ENCODE data around the gene DLG5. TPM values are rescaled to one million over a fixed set of nuclear protein-coding genes. Genes with fewer than 3 reads are reported as not detected.
A peak's percentile ranks its signal among the peaks of the same experiment; 100 is the strongest.

The DLG5 gene
- total RNA-seq, 1 donor from 2014 or later, result 22.2 TPM

- H3K79me2 ChIP-seq (ENCODE audit: low read depth), result peaks cover 90% of the 10 kb centered on the region
- no peak overlapping the region for H3K4me3 ChIP-seq
- peaks cover 21% of the 10 kb centered on the region for H3K4me1 ChIP-seq
- H3K9ac ChIP-seq, result no peak overlapping the region
- Mint-ChIP-seq H3K9me3 (no peaks in the 10 kb centered on the region), H3K4me3 (no peak overlapping the region), H3K27ac (peak overlapping the region; percentile 53), H3K4me1 (peaks cover 43% of the 10 kb centered on the region), H3K27me3 (ENCODE audit: insufficient read depth, low read depth) (peaks cover 2% of the 10 kb centered on the region), H3K36me3 (peaks cover 9% of the 10 kb centered on the region)
- H2AFZ ChIP-seq (replicated peaks), result no peak overlapping the region
- peak overlapping the region; percentile 59 for H3K4me2 ChIP-seq
- H3K36me3 ChIP-seq, result no peaks in the 10 kb centered on the region
- TF ChIP-seq EZH2 (IDR thresholded peaks at IDR 0.05) (no peak), CTCF (IDR thresholded peaks at IDR 0.05) (no peak), EZH2phosphoT487 (IDR thresholded peaks at IDR 0.05) (no peak)
- no peaks in the 10 kb centered on the region for H3K9me3 ChIP-seq (ENCODE audit: low read depth)
- no peak for DNase-seq (ENCODE audit: low spot score)
- H3K27ac ChIP-seq, result no peak overlapping the region
- H3K27me3 ChIP-seq, result no peaks in the 10 kb centered on the region
- H3F3A ChIP-seq (ENCODE audit: low read depth), result peaks cover 6% of the 10 kb centered on the region
- H4K20me1 ChIP-seq (ENCODE audit: low read depth), result peaks cover 86% of the 10 kb centered on the region
Measured at GRCh38 chr10:77909021-77909748, 17.4 kb downstream of the DLG5 start.

GRCh38 chr10:77907900-77908717, 18.4 kb downstream of the DLG5 start:
- Mint-ChIP-seq H3K36me3 (peaks cover 15% of the 10 kb centered on the region), H3K27ac (peak overlapping the region; percentile 42), H3K4me3 (no peak overlapping the region), H3K27me3 (ENCODE audit: insufficient read depth, low read depth) (peaks cover 2% of the 10 kb centered on the region), H3K4me1 (peaks cover 41% of the 10 kb centered on the region), H3K9me3 (no peaks in the 10 kb centered on the region)
- H3K9me3 ChIP-seq (ENCODE audit: low read depth), result no peaks in the 10 kb centered on the region
- no peak overlapping the region for H3K27ac ChIP-seq
- H3K9ac ChIP-seq, result no peak overlapping the region
- H2AFZ ChIP-seq (replicated peaks), result no peak overlapping the region
- H3K4me3 ChIP-seq, result no peak overlapping the region
- H3K36me3 ChIP-seq, result no peaks in the 10 kb centered on the region
- no peak overlapping the region for H3K4me2 ChIP-seq
- TF ChIP-seq CTCF (IDR thresholded peaks at IDR 0.05), result peak; percentile 30
- TF ChIP-seq EZH2phosphoT487 (IDR thresholded peaks at IDR 0.05), result no peak
- H3F3A ChIP-seq (ENCODE audit: low read depth), result peaks cover 6% of the 10 kb centered on the region
- peaks cover 90% of the 10 kb centered on the region for H3K79me2 ChIP-seq (ENCODE audit: low read depth)
- DNase-seq (ENCODE audit: low spot score), result no peak
- H3K4me1 ChIP-seq, result peaks cover 21% of the 10 kb centered on the region
- peaks cover 83% of the 10 kb centered on the region for H4K20me1 ChIP-seq (ENCODE audit: low read depth)
- no peaks in the 10 kb centered on the region for H3K27me3 ChIP-seq

GRCh38 chr10:77907462-77907861, 19.1 kb downstream of the DLG5 start:
- no peak overlapping the region for H3K27ac ChIP-seq
- no peaks in the 10 kb centered on the region for H3K27me3 ChIP-seq
- H2AFZ ChIP-seq (replicated peaks), result no peak overlapping the region
- peaks cover 15% of the 10 kb centered on the region for H3K36me3 Mint-ChIP-seq
- no peak overlapping the region for H3K27ac Mint-ChIP-seq
- H3K36me3 ChIP-seq, result no peaks in the 10 kb centered on the region
- H3K9ac ChIP-seq, result no peak overlapping the region
- peaks cover 90% of the 10 kb centered on the region for H3K79me2 ChIP-seq (ENCODE audit: low read depth)
- H3K4me1 Mint-ChIP-seq, result peaks cover 39% of the 10 kb centered on the region
- H3K4me3 Mint-ChIP-seq, result no peak overlapping the region
- peaks cover 21% of the 10 kb centered on the region for H3K4me1 ChIP-seq
- peaks cover 6% of the 10 kb centered on the region for H3F3A ChIP-seq (ENCODE audit: low read depth)
- H3K27me3 Mint-ChIP-seq (ENCODE audit: insufficient read depth, low read depth), result peaks cover 2% of the 10 kb centered on the region
- H3K4me3 ChIP-seq, result no peak overlapping the region
- no peak overlapping the region for H3K4me2 ChIP-seq
- no peaks in the 10 kb centered on the region for H3K9me3 ChIP-seq (ENCODE audit: low read depth)
- no peak for DNase-seq (ENCODE audit: low spot score)
- peaks cover 76% of the 10 kb centered on the region for H4K20me1 ChIP-seq (ENCODE audit: low read depth)
- H3K9me3 Mint-ChIP-seq, result no peaks in the 10 kb centered on the region
- no peak for TF ChIP-seq CTCF (IDR thresholded peaks at IDR 0.05)
- TF ChIP-seq EZH2phosphoT487 (IDR thresholded peaks at IDR 0.05), result no peak
- TF ChIP-seq EZH2 (IDR thresholded peaks at IDR 0.05), result no peak
